Measurements from ENCODE around the gene GARIN5A. TPM values are rescaled to one million over a fixed set of nuclear protein-coding genes. Genes with fewer than 3 reads are reported as not detected.

Gene GARIN5A
- total and polyA plus RNA-seq, 2 experiments from 2014 or later = 5.0 to 10.4 TPM

- TF ChIP-seq EZH2phosphoT487 (IDR thresholded peaks at IDR 0.05; ENCODE audit: low read depth, severe bottlenecking, unreplicated experiment) = no peak
- TF ChIP-seq CTCF (IDR thresholded peaks at IDR 0.05; ENCODE audit: poor library complexity) = no peak
- TF ChIP-seq EZH2 (IDR thresholded peaks at IDR 0.05; ENCODE audit: borderline replicate concordance) = no peak
- Histone ChIP-seq H3K9me2 (replicated peaks; ENCODE audit: insufficient read depth) (no peaks in the 10 kb centered on the region), H3K4me1 (ENCODE audit: insufficient read depth) (peaks cover 7% of the 10 kb centered on the region), H3K4me2 (no peak overlapping the region), H3K9me3 (ENCODE audit: low read depth) (no peaks in the 10 kb centered on the region), H4K20me1 (ENCODE audit: insufficient read depth, poor library complexity, severe bottlenecking) (no peaks in the 10 kb centered on the region), H3K4me3 (no peak overlapping the region), H3K27ac (no peak overlapping the region), H3K36me3 (replicated peaks; ENCODE audit: insufficient read depth, low read depth) (no peaks in the 10 kb centered on the region), H3K27me3 (peaks cover 26% of the 10 kb centered on the region), H3K79me2 (no peaks in the 10 kb centered on the region), H2AFZ (no peak overlapping the region)
- 64% methylated on average over 3 of the region's 3 CpGs for WGBS (ENCODE audit: low lambda C conversion rate, missing lambda C conversion rate)
- no peak for DNase-seq (ENCODE audit: low spot score)
Observed at GRCh38 chr19:50420808-50421207, 55.8 kb downstream of the GARIN5A start.

GRCh38 chr19:50420127-50420526, 56.5 kb downstream of the GARIN5A start:
- no peak overlapping the region for H2AFZ ChIP-seq
- no peak overlapping the region for H3K27ac ChIP-seq
- H3K4me2 ChIP-seq = no peak overlapping the region
- DNase-seq (ENCODE audit: low spot score) = no peak
- WGBS (ENCODE audit: low lambda C conversion rate, missing lambda C conversion rate) = 57% methylated on average over 3 of the region's 3 CpGs
- H3K4me3 ChIP-seq = no peak overlapping the region
- H3K4me1 ChIP-seq (ENCODE audit: insufficient read depth) = peaks cover 7% of the 10 kb centered on the region
- H3K9me3 ChIP-seq (ENCODE audit: low read depth) = no peaks in the 10 kb centered on the region
- no peaks in the 10 kb centered on the region for H4K20me1 ChIP-seq (ENCODE audit: insufficient read depth, poor library complexity, severe bottlenecking)
- H3K36me3 ChIP-seq (replicated peaks; ENCODE audit: insufficient read depth, low read depth) = no peaks in the 10 kb centered on the region
- H3K79me2 ChIP-seq = no peaks in the 10 kb centered on the region
- TF ChIP-seq EZH2 (IDR thresholded peaks at IDR 0.05; ENCODE audit: borderline replicate concordance) (no peak), EZH2phosphoT487 (IDR thresholded peaks at IDR 0.05; ENCODE audit: low read depth, severe bottlenecking, unreplicated experiment) (no peak), CTCF (IDR thresholded peaks at IDR 0.05; ENCODE audit: poor library complexity) (no peak)
- H3K9me2 ChIP-seq (replicated peaks; ENCODE audit: insufficient read depth) = no peaks in the 10 kb centered on the region
- peaks cover 26% of the 10 kb centered on the region for H3K27me3 ChIP-seq

GRCh38 chr19:50419580-50420035, 57.0 kb downstream of the GARIN5A start:
- Histone ChIP-seq H3K4me2 (no peak overlapping the region), H4K20me1 (ENCODE audit: insufficient read depth, poor library complexity, severe bottlenecking) (no peaks in the 10 kb centered on the region), H3K9me2 (replicated peaks; ENCODE audit: insufficient read depth) (no peaks in the 10 kb centered on the region), H3K79me2 (no peaks in the 10 kb centered on the region), H3K4me3 (no peak overlapping the region), H3K27ac (no peak overlapping the region), H2AFZ (no peak overlapping the region), H3K36me3 (replicated peaks; ENCODE audit: insufficient read depth, low read depth) (no peaks in the 10 kb centered on the region), H3K27me3 (peaks cover 26% of the 10 kb centered on the region), H3K4me1 (ENCODE audit: insufficient read depth) (peaks cover 7% of the 10 kb centered on the region), H3K9me3 (ENCODE audit: low read depth) (no peaks in the 10 kb centered on the region)
- 22% methylated on average over 5 of the region's 8 CpGs for WGBS (ENCODE audit: low lambda C conversion rate, missing lambda C conversion rate)
- peak; percentile 5 for DNase-seq (ENCODE audit: low spot score)
- no peak for TF ChIP-seq EZH2phosphoT487 (IDR thresholded peaks at IDR 0.05; ENCODE audit: low read depth, severe bottlenecking, unreplicated experiment)
- TF ChIP-seq CTCF (IDR thresholded peaks at IDR 0.05; ENCODE audit: poor library complexity) = no peak
- no peak for TF ChIP-seq EZH2 (IDR thresholded peaks at IDR 0.05; ENCODE audit: borderline replicate concordance)

All from hepatocyte (in vitro differentiated cells).